ENCODE results near the gene EML4.

The EML4 gene

DNA sequence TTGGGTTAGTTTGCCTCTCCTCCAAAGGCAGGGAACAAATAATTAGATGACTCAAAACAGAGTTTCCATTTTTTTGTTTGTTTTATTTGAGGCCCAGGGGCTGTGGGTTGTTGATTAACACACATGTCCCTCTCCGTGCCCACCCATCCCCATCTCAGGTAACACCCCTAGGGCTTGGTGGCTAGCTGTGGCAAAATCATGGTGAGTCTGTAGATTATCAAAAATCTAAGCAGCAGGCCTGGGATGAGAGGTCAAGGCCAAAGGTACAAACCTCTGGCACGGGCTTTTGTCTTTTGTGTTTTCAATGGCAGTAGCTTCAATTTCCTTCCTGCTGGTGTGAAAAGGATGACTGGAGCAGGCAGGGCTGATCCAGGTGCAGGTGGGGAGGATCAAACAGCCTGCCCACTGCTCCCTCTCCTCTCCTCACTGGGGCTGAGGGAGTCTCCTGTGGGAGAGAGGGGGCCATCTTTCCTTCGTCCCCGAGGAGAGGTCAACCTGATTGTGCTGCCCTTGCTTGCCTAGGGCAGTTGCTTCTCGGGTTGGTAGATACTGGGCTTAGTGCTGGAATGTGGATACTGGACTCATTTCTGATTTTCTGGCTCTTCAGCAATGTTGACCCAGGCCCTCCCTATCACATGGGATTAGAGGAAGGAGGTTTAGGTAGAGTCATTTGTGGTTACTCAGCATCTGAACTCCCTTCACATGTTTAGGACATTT lies 31.9 kb upstream of the EML4 start:
- DNase-seq (ENCODE audit: low read depth): no peak

GRCh38 chr2:42138163-42139015 lies 30.8 kb upstream of the EML4 start:
- DNase-seq (ENCODE audit: low read depth): peak; percentile 96

DNA sequence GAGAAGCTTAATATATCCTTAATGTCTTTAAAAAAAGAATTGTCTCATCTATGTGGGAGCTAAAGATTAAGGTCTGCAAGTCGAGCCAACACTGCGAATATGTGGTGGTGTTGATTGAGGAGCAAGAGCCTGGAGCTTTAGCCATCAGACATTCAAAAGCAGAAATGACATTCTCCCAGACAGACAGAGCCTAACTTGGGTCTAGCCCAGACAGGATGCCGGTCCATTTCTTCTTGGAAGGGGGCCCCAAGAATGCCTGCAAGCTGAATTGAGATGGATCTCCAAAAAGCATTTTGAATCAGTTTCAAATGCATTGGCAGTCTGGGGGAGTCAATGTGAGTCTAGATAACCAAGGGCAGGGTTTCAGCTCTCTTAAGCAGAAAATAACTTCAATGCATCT lies 30.1 kb upstream of the EML4 start:
- DNase-seq (ENCODE audit: low read depth): no peak

DNA sequence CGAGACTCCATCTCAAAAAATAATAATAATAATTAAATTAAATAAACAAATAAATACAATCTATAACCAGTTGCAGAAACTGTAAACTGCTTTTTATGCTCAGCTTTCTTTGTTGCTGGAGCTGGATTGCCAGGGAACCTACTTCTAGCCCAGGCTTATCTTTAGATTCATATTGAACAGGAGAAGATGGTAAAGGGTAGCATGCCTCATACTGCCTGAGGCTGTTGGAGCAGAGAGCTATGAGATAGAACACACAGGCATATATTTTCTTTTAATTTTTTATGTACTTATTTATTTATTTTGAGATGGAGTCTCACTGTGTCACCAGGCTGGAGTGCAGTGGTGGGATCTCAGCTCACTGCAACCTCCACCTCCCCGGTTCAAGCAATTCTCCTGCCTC lies 28.7 kb upstream of the EML4 start:
- no peak for DNase-seq (ENCODE audit: low read depth)

DNA sequence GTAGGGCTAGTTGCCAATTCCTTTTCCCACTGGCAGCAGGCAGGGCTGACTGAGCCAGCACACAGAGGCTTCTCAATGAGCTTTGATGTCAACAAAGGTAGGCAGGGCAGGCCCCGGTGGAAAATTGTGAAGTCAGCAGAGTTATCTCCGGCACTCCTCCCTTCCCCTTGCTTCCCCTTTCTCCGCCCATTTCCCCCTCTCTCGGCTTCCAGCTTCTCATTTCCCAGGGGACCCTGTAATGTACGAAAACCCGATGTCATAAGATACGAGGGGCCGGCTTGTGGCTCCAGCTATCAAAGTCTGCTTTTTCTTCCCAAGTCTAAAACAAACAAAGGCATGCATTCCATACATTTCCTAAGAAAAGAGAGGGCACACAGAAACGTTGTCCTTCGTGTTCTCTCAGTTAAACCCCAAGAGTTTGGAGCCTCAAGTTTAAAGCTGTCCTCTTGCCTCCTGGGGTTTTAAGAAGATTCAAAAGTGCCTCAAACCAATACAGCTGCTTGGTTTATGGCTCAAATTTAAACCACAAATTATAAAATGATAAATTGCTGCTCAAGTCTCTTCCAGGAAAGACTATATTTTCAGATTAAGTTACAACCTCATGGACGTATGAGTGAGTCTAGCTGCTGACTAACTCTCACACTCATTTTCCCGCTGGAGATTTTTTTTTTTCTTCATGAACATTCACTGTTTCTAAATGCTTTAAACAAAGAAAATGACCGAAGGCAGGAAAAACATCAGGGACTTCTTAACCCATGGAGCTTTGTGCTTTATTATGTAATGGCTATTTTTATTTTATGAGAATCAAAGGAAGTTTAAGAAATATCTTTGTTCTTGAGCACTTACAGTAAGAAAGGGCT lies 27.2 kb upstream of the EML4 start:
- no peak for DNase-seq (ENCODE audit: low read depth)

GRCh38 chr2:42142547-42143184 lies 26.5 kb upstream of the EML4 start:
- DNase-seq (ENCODE audit: low read depth): no peak

GRCh38 chr2:42147641-42148274 lies 21.4 kb upstream of the EML4 start:
- no peak for DNase-seq (ENCODE audit: low read depth)

GRCh38 chr2:42150159-42150558 lies 19.0 kb upstream of the EML4 start:
- no peak for DNase-seq (ENCODE audit: low read depth)

DNA sequence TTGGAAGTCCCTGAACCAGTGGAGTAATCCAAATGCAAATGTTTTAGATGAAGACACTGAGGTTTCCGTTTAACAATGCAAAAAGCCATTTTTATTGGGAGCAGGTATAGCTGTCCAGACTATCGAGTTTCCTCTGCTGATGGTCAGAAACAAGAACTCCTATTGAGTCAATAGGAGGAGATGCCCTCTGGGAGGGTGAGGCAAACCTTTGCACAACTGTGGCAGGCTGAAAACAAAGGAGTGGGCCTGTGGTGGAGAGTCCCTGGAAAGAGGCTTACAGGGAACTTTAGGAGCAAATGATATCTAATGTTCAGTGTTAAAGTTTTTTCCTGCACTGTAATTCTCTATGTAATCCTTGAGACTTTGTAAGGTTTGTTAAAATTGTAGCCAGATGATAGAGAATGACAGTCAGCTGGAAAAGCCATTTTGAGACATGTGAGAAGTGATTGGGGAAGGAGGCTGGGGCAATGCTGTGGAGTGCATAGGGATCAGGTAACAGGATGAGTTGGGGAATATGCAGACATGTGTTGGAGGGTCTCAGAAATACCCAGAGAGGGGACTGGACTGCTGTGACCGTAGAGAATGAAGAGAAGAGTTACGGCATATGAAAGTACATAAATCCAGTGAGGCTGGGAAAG lies 15.1 kb upstream of the EML4 start:
- DNase-seq (ENCODE audit: low read depth): no peak

DNA sequence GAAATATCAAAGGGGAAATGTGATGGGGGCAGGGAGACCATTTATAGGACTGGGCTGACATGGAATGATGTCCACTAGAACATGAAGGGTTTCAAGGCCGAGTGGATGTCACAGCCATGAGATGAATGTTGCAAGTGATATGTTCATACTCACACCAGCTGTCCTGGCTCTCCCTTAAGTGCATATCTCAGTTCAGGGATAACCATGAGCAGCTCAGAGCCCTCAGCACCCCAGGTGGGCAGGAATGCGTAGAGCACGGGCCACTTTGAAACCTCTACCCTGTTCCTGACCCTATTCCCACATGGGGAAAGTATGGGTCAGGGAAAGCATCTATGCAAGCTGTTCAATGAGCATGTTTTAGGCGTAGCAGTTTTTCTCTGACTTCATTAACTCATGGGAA lies 12.4 kb upstream of the EML4 start:
- DNase-seq (ENCODE audit: low read depth): no peak

DNA sequence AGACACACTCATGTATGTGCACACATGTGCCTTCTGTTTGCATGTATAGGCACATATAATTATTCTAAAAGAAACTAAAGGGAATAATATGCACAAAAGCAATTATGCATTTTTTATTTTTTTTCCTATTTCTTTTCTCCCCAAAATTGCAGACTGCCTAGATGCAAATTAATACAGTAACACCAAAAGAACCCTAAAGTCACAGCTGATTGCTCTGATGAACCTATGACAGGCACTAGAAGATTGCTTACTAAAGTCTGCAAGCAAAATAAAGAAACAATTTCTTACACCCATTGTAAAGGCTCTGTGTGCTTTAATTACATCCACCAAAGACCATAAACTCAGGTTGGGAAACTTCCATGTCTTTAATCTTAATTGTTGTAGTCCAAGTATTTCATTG lies 7.7 kb upstream of the EML4 start:
- no peak for DNase-seq (ENCODE audit: low read depth)

- DNase-seq (ENCODE audit: low read depth): no peak
Measured at GRCh38 chr2:42163444-42164045, 5.6 kb upstream of the EML4 start.

- no peak for DNase-seq (ENCODE audit: low read depth)
Measured at GRCh38 chr2:42164046-42164445, 5.1 kb upstream of the EML4 start.

DNA sequence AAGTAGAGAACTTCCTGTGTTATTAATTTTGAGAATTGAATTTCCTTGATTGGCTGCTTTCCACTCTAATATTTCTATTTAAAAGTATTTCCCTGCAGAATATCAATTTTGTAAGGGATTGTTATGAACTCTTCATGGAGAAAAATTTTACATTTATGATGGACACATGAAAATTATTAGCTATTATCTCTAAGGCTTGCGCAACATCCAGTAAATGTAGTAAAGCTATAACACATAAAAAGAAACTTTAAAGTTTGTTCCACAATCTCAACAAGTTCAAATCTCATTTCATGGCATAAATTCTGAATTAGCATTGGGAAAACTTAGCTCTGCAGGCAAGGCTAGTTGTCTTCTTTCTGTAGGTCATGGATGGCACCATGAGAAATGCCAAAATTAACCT lies 4.2 kb upstream of the EML4 start:
- no peak for DNase-seq (ENCODE audit: low read depth)

DNA sequence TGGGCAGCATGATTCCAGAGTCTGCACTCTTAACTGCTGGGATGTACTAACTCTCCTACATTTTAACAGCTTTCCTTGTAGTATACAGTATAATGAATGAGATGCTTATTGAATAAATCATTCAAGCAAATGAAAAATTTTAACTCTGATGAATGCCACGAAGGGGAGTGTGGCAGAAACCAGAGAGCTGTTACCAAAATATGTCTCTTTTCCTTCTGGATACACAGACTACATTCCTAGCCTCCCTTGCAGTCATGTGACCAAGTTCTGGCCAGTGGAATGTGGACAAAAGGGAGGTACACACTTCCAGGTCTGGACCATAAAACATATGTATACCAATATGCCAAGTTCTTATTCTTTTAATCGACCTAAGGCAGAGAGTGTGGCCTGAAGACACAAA lies 1.7 kb upstream of the EML4 start:
- DNase-seq (ENCODE audit: low read depth): no peak

GRCh38 chr2:42168459-42169099 lies 574 bp upstream of the EML4 start:
- DNase-seq (ENCODE audit: low read depth): no peak

DNA sequence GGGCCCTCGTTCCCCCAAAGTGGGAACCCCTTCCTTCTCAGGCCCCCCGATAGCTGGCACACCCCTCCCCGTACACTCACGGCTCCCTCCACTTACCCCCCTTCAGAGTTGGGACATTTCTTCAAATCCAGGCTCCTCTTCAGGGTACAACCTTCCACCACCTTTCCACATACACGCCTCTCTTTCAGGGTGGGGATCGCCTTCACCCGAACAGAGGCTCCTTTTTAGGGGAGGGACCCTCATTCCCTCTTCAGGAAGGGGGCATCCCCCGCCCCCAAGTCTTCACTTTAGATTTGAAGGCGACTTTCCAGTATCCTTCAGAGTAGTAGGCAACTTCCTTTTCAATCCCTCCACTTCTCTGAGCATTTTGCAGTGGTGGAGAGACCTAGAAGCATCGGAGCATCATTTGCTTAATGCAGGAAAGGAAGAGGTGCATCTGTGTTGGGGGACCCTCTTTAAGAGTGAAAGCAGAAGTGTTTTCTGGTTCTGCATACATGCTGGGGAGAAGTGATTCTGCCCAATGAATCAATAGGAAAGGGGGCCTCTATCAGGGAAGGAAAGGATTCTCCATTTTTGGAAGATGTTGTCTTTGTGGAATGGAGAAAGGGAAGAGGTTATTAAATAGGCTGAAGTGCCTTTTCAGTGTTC lies 845 bp downstream of the EML4 start:
- no peak for DNase-seq (ENCODE audit: low read depth)

GRCh38 chr2:42170619-42171395 lies 1.7 kb downstream of the EML4 start:
- no peak for DNase-seq (ENCODE audit: low read depth)

- DNase-seq (ENCODE audit: low read depth): no peak
Measured at GRCh38 chr2:42171396-42171980, 2.3 kb downstream of the EML4 start.

Measured in non-pigmented ciliary epithelial cell (primary cell).